ENCODE results near the gene ATP8A2.

Gene ATP8A2

GRCh38 chr13:25738342-25739196 lies 366.8 kb downstream of the ATP8A2 start:
- DNase-seq: peak; percentile 47

- no peak for DNase-seq
Observed at GRCh38 chr13:25739376-25739775, 367.6 kb downstream of the ATP8A2 start.

GRCh38 chr13:25741796-25742195 lies 370.0 kb downstream of the ATP8A2 start:
- no peak for DNase-seq

DNA sequence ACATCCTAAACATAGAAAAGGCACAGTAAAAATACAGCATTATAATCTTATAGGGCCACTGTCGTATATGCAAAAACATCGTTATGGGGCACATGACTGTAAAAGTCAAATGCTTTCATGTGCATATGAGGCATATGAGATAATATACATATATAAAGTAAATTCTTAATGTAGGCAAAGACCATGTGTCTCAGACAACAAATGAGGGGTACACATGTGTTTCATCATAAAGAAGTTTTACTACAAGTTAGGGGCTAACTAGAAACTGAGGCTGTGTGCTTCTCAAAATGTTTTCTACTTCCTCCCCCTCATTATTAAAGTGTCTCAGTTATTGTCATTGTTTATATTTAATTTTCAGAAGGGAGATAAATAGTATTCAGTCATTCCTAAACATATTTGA lies 370.4 kb downstream of the ATP8A2 start:
- DNase-seq: no peak

DNA sequence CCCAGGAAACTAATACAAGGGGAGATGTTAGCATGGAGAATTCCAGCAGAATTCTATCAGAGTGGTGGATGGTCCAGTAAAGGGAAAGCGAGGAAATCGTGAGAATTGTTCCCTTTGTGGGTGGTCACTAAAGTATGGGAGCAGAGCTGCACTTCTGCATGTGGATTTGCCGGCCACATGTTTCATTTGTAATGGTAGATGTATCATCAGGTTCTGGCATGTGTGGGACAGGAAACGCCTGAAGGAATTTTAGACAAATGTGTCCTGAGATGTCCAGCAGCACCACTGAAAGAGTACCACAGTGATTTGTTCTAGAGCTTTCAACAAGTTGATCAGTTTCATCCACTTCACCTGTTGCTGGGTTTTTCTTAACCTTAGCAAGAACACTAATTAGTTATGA lies 371.6 kb downstream of the ATP8A2 start:
- DNase-seq: no peak

GRCh38 chr13:25744178-25744577 lies 372.4 kb downstream of the ATP8A2 start:
- no peak for DNase-seq

DNA sequence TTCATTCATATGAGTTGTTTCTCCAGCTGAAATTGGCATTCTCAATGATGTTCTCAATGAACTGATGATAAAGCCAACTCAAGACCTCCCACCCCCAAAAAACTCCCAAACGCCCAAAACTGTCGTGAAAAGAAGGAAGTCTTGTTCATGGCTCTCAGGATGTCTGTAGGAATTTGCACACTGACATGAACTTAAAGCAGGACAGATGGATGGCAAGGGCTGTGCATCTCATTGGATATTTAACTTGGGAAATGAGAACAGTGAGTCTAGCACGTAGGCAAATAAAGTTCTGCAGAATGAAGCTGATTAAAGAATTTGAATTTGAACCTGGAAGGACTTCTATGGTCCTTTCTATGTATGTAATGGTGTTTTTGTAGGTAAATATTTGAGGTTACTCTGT lies 374.4 kb downstream of the ATP8A2 start:
- DNase-seq: no peak

DNA sequence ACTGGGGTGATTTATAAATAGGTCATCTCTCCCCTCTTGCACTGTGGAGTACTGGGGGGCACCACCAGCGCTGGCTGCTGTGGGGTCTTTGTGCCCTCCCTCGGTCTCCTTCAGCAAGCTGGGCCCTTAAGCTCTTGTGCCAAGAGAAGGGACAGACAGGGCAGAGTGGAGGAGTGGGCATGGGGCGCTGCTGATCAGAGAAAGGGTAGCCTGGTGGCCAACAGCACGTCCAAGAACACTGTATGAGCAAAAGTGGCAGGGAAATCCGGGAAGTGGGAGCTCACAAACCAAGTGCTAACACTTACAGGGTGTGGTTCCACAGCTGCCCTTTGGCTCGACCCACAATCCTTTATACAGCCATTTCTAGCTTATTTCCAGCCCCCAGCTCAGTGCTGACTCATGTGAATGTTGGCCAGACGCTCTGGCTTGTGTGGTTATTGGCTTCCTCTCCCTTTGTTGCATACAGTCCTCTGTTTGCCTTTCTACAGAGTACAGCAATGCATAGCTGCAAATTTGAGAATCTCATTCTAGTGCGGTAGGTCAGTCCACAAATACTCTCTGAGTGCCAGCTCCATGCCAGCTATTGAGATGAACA lies 381.3 kb downstream of the ATP8A2 start:
- DNase-seq: peak; percentile 52

DNA sequence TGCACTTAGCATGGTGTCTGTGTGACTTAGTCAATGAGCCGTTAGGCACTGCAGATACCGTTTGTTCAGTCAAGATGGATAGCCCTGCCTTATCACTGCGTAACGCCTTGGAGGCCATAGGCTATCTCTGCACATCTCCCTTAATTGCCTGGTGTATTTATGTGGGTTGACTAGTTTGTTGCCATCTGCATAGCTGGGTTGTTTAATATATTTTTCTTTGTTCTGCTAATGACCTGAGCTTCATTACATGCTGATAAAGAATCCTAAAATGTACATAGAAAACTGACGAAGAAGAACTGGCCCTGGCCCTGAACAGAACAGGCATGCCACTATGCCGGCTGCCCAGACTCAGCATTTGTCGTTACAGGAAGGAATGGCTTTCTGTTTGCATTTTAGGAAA lies 382.2 kb downstream of the ATP8A2 start:
- no peak for DNase-seq

DNA sequence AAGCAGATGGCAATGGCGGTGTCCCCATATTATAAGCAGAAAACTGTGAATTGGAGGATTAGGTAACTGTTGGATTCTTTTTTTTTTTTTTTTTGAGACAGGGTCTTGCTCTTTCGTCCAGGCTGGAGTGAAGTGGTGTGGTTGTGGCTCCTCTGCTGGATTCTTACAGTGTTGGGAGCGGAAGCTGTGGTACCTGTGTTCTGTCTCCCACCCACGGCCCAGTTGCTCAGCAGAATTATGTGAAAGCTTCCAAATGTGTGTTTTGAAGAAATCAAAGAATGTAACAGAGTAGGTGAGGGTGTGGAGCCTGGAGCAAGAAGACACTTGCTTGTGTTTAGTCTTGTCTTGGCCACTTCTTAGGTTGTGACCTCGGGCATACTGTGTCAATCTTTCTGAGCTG lies 384.5 kb downstream of the ATP8A2 start:
- no peak for DNase-seq

DNA sequence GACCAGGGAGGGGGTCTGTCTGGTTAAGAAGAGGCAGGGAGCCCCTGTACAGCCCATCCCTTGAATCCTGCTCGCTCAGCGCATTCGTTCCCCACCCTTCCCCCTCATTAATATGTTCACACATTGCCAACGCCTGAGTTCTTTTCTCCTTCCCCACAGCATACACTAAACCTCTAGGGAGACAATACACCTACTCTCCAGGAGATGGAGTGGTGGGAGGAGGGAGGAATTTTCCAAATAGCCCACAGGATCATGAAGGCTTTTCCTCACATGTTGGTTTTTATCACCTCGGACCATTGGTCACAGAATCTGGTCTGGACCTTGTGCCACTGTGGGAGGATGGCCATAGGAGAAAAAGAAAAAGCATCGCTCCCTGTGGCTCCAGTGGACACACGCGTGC lies 385.1 kb downstream of the ATP8A2 start:
- no peak for DNase-seq

DNA sequence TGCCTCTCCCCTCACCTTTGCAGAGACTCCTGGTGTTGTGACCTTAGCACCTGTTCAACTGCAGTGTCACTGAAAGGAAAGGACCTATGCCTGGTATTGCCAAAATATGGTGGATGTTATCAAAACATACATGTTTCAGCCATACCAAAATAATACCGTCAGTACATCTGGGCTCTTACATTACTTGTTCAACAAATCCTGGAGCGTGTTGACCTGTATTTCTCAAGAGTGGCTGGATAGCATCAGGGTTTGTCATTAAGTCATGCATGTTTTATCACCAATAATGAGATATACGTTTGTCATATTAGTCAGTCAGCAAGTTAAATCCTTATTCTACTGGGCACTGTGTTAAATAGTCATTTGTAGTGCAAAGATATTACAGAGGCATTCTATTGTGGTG lies 389.3 kb downstream of the ATP8A2 start:
- no peak for DNase-seq

GRCh38 chr13:25762281-25762680 lies 390.5 kb downstream of the ATP8A2 start:
- DNase-seq: no peak

DNA sequence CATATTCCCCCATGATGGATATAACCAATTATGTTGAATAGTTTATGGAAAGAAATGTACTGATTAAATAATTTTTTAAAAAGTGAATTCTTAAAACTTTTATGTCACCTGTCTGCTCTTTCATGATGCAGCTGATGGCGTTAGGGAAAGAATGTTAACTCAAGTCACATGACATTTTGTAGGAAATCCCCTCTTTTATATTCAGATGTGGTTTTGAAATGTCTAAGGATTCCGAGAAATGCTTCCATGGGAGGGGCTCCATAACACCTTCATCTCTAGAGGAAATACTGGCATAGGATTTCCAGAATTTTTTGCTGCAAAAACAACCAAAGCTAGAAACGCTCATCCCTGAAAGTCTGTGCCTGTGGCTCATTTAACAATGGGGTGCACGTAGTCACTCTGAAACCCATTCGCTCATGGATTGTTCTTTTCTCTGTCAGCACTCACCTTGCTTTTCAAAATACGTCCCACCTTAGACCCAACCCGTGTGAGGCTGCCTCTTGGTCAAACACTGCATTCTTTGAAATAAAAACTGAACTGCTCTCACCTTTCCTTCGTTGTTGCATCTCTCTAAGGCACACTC lies 391.1 kb downstream of the ATP8A2 start:
- no peak for DNase-seq

GRCh38 chr13:25764378-25764777 lies 392.6 kb downstream of the ATP8A2 start:
- no peak for DNase-seq

- DNase-seq: no peak
Observed at GRCh38 chr13:25765266-25765665, 393.5 kb downstream of the ATP8A2 start.

GRCh38 chr13:25766576-25766975 lies 394.8 kb downstream of the ATP8A2 start:
- DNase-seq: no peak

GRCh38 chr13:25766991-25767390 lies 395.2 kb downstream of the ATP8A2 start:
- no peak for DNase-seq

GRCh38 chr13:25768376-25768775 lies 396.6 kb downstream of the ATP8A2 start:
- no peak for DNase-seq

DNA sequence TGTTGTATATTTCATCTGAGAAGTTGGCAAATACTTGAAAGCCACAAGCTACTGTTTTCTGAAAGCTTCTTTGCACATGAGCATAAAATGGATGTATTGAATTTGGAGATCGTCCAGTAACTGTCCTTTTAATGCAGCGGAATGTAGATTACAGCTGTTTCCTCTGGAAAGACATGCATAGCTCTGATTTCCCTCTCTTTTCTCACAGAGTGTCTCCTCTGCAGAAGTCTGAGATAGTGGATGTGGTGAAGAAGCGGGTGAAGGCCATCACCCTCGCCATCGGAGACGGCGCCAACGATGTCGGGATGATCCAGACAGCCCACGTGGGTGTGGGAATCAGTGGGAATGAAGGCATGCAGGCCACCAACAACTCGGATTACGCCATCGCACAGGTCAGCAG lies 397.1 kb downstream of the ATP8A2 start:
- no peak for DNase-seq

DNA sequence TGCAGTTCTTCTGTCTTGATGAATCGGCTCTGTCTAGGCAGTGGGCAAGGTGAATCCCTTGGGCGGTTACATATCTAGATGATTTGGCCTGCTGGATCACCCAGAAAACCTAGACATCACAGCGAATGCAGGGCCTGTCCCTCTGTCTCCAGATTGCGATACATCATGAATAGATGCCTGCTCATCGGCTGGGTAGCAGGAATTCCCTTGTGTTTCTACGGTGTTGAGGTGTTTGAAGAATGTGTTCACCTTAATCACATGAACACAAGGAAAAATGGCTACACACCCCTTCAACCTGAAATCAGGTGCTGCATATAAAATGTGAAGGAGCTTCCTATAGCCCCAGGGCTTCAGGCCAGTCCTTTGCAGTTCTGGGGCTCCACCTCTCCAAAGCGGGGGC lies 398.8 kb downstream of the ATP8A2 start:
- no peak for DNase-seq

DNA sequence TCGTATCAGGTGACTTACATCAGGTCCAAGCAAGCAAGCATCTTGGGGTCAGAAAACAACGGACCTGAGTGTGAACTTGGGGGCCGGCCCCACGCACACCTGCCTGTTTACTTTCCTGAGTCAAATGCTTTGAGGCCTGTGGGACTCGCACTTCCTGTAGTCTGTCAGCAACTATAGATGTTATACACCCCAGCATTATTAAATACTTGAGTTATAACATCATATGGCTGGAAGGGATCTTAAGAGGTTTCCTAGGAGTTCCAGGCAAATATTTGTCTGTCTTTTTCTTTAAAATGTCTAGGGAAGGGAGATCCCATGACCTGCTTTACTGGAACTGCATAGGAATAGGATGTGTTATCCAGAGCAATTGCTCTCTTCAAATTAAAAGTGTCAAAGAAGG lies 399.4 kb downstream of the ATP8A2 start:
- DNase-seq: no peak

DNA sequence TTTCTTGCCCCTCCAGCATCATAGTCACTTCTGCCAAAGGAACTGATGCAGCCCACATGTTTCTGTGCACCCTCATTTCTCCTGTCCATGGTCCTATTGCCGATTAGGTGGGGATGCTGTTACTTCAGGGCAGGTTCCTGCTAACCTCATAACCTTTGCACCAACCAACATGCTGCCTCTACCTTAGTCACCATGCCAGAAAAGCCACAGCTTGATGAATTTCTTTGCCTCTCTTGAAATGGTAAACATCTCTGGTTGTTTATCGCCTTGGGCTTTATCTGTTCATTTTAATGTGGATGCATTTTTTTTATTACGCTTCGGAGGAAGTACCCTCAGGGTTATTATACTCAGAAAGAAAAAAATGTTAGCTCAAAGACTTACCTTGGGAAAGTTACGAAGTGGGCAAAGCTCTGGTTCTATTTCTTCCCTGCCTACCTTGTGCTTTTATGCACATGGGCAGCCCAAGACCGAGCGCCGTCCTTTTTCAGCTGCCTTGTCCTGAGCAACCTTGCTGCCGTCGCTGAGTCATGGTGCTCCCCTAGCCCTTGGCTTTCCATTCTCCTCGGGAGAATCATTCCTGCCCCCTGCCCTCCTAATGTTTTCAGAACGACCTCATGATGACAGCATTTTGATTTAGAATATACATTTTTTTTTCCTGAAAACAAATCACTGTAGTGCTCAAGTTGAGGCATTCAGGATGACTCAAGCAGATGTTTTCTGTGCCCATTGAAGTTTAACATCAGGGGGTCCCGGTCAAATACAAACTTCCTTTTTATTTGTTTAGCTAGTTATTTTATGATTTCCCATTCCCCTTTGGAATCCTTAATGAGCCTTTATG lies 400.1 kb downstream of the ATP8A2 start:
- no peak for DNase-seq
